ENCODE data around the gene TTI1.
A peak's percentile ranks its signal among the peaks of the same experiment; 100 is the strongest.

TTI1 gene

DNA sequence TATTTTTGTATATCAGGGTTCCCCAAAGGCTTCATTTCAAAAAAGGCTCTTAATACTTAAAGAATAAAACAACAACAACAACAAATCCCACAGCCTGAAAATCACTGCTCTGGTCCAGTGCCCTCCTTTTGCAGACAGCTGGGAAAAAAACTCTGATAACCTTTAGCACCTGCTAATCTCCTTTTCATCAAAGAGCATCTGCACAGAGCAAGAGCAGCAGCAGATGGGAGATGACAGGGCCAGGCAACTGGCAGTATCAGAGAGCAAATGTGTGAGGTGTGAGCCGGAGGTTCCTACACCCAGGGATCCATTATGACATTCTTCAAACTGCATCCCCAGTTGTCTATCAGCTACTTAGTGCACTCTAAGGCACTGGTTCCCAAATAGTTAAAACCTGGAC, 25.7 kb downstream of the TTI1 start:
- no peak for DNase-seq (ENCODE audit: low read depth)
- no peak overlapping the region for H3K4me3 ChIP-seq (ENCODE audit: control insufficient read depth, low read depth, low read length)
- TF ChIP-seq, protein P1, sequence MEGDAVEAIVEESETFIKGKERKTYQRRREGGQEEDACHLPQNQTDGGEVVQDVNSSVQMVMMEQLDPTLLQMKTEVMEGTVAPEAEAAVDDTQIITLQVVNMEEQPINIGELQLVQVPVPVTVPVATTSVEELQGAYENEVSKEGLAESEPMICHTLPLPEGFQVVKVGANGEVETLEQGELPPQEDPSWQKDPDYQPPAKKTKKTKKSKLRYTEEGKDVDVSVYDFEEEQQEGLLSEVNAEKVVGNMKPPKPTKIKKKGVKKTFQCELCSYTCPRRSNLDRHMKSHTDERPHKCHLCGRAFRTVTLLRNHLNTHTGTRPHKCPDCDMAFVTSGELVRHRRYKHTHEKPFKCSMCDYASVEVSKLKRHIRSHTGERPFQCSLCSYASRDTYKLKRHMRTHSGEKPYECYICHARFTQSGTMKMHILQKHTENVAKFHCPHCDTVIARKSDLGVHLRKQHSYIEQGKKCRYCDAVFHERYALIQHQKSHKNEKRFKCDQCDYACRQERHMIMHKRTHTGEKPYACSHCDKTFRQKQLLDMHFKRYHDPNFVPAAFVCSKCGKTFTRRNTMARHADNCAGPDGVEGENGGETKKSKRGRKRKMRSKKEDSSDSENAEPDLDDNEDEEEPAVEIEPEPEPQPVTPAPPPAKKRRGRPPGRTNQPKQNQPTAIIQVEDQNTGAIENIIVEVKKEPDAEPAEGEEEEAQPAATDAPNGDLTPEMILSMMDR (conservative IDR thresholded peaks at IDR 0.05; ENCODE audit: control insufficient read depth, insufficient read depth, low read depth, low read length), result no peak

DNA sequence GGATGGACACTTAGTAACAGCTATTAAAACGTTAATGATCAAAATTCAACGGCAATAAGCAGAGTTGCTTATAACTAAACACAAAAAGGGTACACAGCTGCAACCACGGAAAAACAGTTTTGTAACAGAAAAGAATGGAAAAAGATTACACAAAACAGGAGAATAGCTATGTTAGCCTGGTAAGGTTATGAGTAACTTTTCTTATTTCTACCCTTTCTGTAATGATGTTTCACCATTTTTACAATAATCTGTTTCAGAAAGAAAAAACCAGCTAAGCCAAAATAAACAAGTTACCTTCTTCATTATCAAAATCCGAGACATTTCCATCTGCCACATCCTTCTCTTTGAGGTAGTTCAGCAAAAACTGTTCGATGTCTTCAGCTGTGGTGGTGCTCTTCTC, 27.4 kb downstream of the TTI1 start:
- H3K4me3 ChIP-seq (ENCODE audit: control insufficient read depth, low read depth, low read length), result no peak overlapping the region
- DNase-seq (ENCODE audit: low read depth), result no peak
- TF ChIP-seq, protein P1 (conservative IDR thresholded peaks at IDR 0.05; ENCODE audit: control insufficient read depth, insufficient read depth, low read depth, low read length), result no peak

DNA sequence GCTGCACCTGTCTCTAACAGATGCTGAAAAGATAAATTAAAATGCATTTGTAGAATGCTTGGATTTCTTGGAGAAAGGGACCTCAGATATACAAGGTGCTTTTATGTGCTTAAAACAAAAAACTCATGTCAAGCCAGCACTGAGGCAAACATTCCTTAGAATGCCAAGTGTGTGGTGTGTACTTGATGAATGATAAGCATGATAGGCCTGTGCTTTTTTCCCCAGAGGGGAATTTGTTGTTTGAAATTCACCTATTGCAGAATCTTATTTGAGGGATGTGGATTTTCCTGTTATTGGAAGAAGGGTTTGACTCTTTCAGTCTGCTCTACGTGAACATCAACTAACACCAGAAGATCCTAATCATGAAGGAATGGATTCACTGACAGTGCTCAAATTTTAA, 28.8 kb downstream of the TTI1 start:
- DNase-seq (ENCODE audit: low read depth), result no peak
- TF ChIP-seq, protein P1 (conservative IDR thresholded peaks at IDR 0.05; ENCODE audit: control insufficient read depth, insufficient read depth, low read depth, low read length), result no peak
- no peak overlapping the region for H3K4me3 ChIP-seq (ENCODE audit: control insufficient read depth, low read depth, low read length)

DNA sequence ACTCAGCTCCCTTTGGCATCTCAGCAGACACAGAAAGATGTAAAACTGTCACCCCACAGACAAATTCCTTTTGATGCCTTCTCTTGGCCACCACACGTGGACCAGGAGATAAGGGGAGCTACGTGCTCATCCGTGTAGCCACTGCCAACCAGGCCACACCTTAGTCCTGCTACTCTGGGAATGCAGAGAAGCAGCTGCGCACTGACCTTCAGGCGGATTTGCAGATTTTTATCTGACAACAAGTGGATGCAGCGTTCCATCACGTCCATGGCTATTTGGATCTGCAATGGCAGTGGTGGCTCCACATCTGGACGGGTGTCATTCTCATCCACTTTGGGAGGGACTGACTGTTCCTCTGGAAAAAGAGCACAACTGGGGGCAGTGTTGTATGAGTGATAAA, 30.8 kb downstream of the TTI1 start:
- TF ChIP-seq, protein P1 (conservative IDR thresholded peaks at IDR 0.05; ENCODE audit: control insufficient read depth, insufficient read depth, low read depth, low read length), result no peak
- DNase-seq (ENCODE audit: low read depth), result no peak
- no peak overlapping the region for H3K4me3 ChIP-seq (ENCODE audit: control insufficient read depth, low read depth, low read length)

DNA sequence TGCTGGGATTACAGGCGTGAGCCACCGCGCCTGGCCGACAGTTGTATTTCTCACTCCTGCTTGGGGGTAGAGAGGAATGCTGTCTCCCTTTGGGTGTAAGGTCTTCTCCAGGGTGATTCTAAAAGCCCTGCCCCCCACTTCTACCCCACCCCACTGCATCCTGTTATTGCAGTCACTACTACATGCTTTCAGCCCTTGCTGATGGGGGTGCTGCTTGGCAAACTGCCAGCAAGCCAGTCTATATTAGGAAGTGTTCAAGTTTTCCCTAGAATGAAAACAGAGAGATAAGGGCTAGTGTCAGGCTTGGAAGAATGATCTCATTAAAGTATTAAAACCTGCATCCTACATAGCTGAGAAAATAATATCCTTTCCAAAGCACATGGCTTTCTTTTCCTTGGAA, 31.3 kb downstream of the TTI1 start:
- TF ChIP-seq, protein P1 (conservative IDR thresholded peaks at IDR 0.05; ENCODE audit: control insufficient read depth, insufficient read depth, low read depth, low read length), result no peak
- no peak overlapping the region for H3K4me3 ChIP-seq (ENCODE audit: control insufficient read depth, low read depth, low read length)
- DNase-seq (ENCODE audit: low read depth), result no peak

DNA sequence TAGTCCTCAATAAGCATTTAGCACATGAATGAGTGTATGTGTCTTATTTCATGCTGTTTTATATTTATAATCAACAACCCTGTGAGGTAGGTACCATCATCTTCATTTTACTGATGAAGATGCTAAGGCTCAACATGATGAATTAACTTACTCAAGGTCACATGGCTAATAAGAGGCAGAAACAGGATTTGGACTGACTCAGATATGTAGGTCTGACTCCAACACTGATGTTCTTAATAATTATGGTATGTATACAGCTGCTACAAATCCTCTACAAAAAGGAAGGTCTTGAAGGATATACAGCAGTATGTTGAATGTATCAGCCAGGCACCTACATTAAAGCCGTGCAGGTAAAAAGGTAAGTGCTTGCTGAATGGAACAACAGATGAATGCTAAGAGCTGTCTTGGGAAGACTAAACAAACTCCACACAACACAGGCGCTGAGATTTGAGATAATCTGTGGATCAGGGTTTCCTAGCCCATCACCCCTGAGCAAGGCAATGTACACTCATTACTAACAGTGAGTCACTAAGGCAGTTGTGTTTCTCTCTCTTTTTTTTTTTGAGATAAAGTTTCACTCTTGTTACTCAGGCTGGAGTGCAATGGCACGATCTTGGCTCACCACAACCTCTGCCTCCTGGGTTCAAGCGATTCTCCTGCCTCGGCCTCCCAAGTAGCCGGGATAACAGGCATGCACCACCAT, 31.9 kb downstream of the TTI1 start:
- DNase-seq (ENCODE audit: low read depth), result peak; percentile 83
- TF ChIP-seq, protein P1 (conservative IDR thresholded peaks at IDR 0.05; ENCODE audit: control insufficient read depth, insufficient read depth, low read depth, low read length), result no peak
- H3K4me3 ChIP-seq (ENCODE audit: control insufficient read depth, low read depth, low read length), result no peak overlapping the region

DNA sequence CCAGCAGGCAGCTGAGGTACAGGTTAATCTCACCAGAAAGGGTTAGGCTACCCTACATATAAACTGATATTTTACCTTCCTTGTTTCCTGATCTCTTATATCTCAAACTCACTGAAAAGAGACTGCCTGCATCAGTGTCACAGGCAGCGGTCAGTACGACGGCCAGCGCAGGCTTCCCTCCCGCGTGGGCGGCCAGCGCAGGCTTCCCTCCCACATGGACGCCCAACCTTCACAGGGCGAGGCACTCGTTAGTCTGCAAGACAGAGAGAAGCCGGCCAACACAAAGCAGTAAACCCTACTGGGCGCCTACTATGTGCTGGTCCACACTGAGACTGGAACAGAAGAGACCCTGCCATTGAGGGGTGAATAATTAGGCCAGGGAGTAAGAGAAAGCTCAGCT, 33.0 kb downstream of the TTI1 start:
- no peak overlapping the region for H3K4me3 ChIP-seq (ENCODE audit: control insufficient read depth, low read depth, low read length)
- TF ChIP-seq, protein P1 (conservative IDR thresholded peaks at IDR 0.05; ENCODE audit: control insufficient read depth, insufficient read depth, low read depth, low read length), result no peak
- no peak for DNase-seq (ENCODE audit: low read depth)

Measured in fibroblast of mammary gland (primary cell).